Measurements from ENCODE around the gene HAUS5. TPM values are rescaled to one million over a fixed set of nuclear protein-coding genes. Genes with fewer than 3 reads are reported as not detected.

HAUS5 gene
- total RNA-seq, 2 experiments from 2014 or later, result 40.4 to 42.5 TPM

DNA sequence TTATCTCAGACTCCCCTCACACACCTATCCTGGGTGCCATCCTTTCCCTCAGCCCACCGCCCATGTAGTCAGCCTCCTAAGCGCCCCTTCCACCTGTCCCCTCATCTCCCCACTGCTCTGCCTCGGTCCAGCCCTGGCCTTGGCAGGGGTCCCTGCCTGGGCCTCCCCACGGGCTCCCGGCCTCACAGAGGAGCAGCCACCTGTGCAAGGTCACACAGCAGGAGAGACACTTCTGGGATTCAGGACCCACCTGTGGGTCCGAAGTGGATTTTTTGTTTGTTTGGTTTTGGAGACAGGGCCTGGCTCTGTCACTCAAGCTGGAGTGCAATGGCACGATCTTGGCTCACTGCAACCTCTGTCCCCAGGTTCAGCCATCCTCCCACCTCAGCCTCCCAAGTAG, 53.1 kb downstream of the HAUS5 start:
- H3K9me3 Mint-ChIP-seq, result no peaks in the 10 kb centered on the region
- no peak overlapping the region for H3K27ac Mint-ChIP-seq
- H3K36me3 Mint-ChIP-seq (ENCODE audit: low read depth), result peaks cover 12% of the 10 kb centered on the region
- no peak overlapping the region for H3K4me3 Mint-ChIP-seq
- H3K27me3 Mint-ChIP-seq (ENCODE audit: low read depth), result peaks cover 6% of the 10 kb centered on the region
- intact Hi-C loops (cut with micrococcal nuclease), result no loop called here
- DNase-seq, result no peak
- CTCF ChIA-PET, result interaction anchor here (1.0 kb wide), 1 partner anchor 197 kb away, joined by 3 read pairs; no protein-coding TSS in a partner anchor
- H3K4me1 Mint-ChIP-seq (ENCODE audit: low read depth), result no peaks in the 10 kb centered on the region

DNA sequence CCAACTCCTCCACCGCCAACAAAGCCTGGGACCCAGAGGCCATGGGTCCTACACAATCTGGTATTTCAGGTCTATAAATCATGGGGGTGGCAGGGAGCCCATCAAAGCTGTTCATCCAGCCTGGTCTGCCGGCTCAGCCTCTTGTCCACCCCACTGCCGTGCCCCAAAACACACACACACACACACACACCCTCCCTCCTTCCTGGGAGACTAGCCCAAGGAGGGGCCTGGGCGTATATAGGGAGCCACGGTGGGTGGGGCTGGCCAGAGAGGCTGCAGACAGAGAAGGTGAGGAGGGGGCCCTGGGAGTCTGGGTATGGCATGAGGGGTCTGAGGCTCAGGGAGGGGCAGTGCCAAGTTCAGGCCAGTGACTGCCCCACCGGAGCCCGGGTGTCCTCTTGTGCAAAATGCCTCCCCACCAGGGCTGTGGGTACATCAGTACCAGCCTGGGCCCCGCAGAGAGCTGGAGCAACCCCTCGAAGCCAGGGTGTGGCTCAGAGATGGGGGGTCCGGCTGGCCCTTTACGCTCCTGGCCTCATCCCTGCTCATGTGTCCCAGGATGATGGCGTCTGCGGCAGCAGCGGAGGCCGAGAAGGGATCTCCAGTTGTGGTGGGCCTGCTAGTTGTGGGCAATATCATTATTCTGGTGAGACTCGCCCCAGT, 53.8 kb downstream of the HAUS5 start, which contains the start of gene UPK1A:
Gene UPK1A (plus strand): TSS at position 267 of the 663 bp plus-strand sequence. CDS start 296 bp downstream, at position 563.
- no peak for DNase-seq
- Mint-ChIP-seq H3K4me1 (ENCODE audit: low read depth) (no peaks in the 10 kb centered on the region), H3K27me3 (ENCODE audit: low read depth) (peaks cover 6% of the 10 kb centered on the region), H3K36me3 (ENCODE audit: low read depth) (peaks cover 9% of the 10 kb centered on the region), H3K27ac (no peak within 1 kb of the TSS), H3K9me3 (no peaks in the 10 kb centered on the region), H3K4me3 (no peak within 1 kb of the TSS)
- intact Hi-C loops (cut with micrococcal nuclease), result no loop called here
- CTCF ChIA-PET, result interaction anchor here (0.6 to 1.0 kb wide), 2 partner anchors 198 to 359 kb away, joined by 3 read pairs; no protein-coding TSS in a partner anchor

DNA sequence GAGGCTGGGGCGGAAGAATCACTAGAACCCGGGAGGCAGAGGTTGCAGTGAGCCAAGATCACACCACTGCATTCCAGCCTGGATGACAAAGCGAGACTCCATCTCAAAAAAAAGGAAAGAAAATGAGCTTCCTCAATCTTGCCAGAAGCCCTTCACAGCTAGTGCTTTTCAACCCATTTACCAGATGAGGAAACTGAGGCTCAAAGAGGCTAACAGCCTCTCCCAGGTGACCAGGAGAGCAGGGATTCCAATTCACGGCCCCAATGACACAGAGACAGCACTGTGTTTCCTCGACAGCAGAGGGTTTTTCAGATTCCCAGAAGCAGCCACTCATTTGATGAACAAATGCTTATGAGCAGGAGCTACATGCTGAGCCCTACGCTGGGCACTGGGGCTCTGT, 57.0 kb downstream of the HAUS5 start:
- H3K9me3 Mint-ChIP-seq, result no peaks in the 10 kb centered on the region
- no peak for DNase-seq
- no peak overlapping the region for H3K27ac Mint-ChIP-seq
- H3K4me3 Mint-ChIP-seq, result no peak overlapping the region
- H3K36me3 Mint-ChIP-seq (ENCODE audit: low read depth), result peaks cover 1% of the 10 kb centered on the region
- peaks cover 5% of the 10 kb centered on the region for H3K4me1 Mint-ChIP-seq (ENCODE audit: low read depth)
- CTCF ChIA-PET, result no interaction called here
- intact Hi-C loops (cut with micrococcal nuclease), result no loop called here
- peaks cover 19% of the 10 kb centered on the region for H3K27me3 Mint-ChIP-seq (ENCODE audit: low read depth)

DNA sequence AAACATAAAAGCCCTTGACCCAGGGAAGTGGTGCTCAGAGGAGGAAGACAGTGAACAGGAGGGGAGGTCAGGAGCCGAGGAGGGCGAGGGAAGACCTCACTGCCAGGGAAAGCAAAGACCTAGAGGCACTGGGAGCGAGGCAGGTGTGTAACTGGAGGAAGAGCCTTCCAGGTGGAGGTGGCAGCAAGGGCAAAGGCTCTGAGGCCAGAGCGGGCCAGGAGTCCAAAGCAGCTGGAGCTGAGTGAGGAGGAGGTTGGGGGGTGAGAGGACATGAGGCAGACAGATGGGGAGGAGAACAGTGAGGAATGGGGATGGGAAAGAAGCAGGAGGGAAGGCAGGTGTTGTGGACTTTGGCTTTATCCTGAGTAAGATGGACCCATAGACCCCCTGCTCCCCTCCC, 57.4 kb downstream of the HAUS5 start:
- CTCF ChIA-PET, result no interaction called here
- Mint-ChIP-seq H3K27me3 (ENCODE audit: low read depth) (peaks cover 20% of the 10 kb centered on the region), H3K4me1 (ENCODE audit: low read depth) (peaks cover 5% of the 10 kb centered on the region), H3K36me3 (ENCODE audit: low read depth) (peaks cover 1% of the 10 kb centered on the region), H3K4me3 (no peak overlapping the region), H3K27ac (no peak overlapping the region), H3K9me3 (no peaks in the 10 kb centered on the region)
- no peak for DNase-seq
- intact Hi-C loops (cut with micrococcal nuclease), result loop anchor here (5.0 kb wide), 1 partner anchor 123 kb away; the partner anchor contains the start of gene TMEM147

DNA sequence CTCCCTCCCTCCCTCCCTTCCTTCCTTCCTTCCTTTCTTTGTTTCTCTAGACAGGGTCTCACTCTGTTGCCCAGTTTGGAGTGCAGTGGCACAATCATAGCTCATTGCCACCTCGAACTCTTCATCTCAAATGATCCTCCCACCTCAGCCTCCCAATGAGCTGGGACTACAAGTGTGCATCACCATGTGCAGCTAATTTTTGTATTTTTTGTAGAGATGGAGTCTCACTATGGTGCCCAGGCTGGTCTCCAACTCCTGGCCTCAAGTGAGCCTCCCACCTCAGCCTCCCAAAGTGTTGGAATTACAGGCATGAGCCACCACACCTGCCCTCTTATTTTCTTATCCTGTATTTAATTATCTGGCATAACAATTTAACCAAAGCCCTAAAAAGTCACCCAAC, 58.2 kb downstream of the HAUS5 start:
- no peak overlapping the region for H3K27ac Mint-ChIP-seq
- no peak overlapping the region for H3K4me3 Mint-ChIP-seq
- peaks cover 5% of the 10 kb centered on the region for H3K4me1 Mint-ChIP-seq (ENCODE audit: low read depth)

DNA sequence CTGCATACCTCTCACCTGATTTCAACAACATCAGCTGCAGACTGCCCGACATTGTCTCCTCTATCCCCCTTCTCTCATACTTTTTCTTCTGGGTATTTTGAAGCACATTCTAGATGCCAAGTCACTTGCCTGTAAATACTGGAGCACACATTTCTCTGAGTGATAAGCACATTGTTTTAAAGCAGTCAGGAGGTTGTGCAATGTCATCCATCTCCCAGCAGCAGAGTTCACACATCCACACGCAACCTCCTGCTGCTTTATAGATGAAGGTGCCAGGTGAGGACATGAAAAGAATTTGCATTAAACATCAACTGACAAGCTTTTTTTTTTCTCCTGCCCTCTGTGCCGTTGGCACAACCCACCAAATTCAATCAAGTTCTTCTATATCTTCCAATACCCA, 59.3 kb downstream of the HAUS5 start:
- no peak overlapping the region for H3K4me3 Mint-ChIP-seq

More for the DNA sequence above, 58.2 kb downstream of the HAUS5 start:
- DNase-seq, result no peak
- H3K9me3 Mint-ChIP-seq, result no peaks in the 10 kb centered on the region
- peaks cover 21% of the 10 kb centered on the region for H3K27me3 Mint-ChIP-seq (ENCODE audit: low read depth)
- CTCF ChIA-PET, result no interaction called here
- intact Hi-C loops (cut with micrococcal nuclease), result loop anchor here (5.0 kb wide), 1 partner anchor 123 kb away; the partner anchor contains the start of gene TMEM147
- no peaks in the 10 kb centered on the region for H3K36me3 Mint-ChIP-seq (ENCODE audit: low read depth)

DNA sequence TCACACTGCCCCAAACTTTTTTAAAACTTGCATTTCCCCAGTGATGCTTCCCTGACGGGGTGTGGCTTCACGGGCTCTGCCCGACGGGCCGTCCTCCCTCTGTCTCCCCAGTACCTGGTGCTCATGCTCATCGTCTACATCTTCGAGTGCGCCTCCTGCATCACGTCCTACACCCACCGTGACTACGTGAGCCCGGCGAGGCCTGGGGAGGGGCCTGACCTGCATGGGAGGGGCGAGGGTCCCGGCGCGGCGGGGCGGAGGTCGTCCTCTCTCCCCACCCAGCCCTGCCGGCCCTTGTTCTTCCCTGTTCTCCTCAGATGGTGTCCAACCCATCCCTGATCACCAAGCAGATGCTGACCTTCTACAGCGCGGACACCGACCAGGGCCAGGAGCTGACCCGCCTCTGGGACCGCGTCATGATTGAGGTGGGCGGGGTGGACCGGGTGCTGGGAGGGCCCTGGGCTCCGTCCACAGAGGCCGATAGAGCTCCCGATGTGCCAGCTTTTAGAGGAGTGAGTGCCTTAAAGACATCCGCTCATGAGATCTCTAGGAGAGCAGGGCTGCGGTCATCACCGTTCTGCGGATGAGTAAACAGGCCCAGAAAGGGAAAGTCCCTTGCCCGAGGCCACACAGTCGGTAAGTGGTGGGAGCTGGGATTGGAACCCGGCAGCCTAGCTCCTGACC, 60.7 kb downstream of the HAUS5 start:
- intact Hi-C loops (cut with micrococcal nuclease), result loop anchor here (2.0 to 5.0 kb wide), 2 partner anchors 40 to 126 kb away; partner anchors contain the start of gene TMEM147
- Mint-ChIP-seq H3K4me1 (ENCODE audit: low read depth) (peaks cover 5% of the 10 kb centered on the region), H3K27me3 (ENCODE audit: low read depth) (peaks cover 25% of the 10 kb centered on the region), H3K9me3 (no peaks in the 10 kb centered on the region), H3K36me3 (ENCODE audit: low read depth) (no peaks in the 10 kb centered on the region), H3K4me3 (peak overlapping the region; percentile 47), H3K27ac (no peak overlapping the region)
- peak; percentile 80 for DNase-seq
- CTCF ChIA-PET, result interaction anchor here (0.6 to 1.4 kb wide), 4 partner anchors 20 to 147 kb away, joined by 3 to 6 read pairs (median 4); partner anchors contain the start of gene COX6B1

More for the DNA sequence above, 59.3 kb downstream of the HAUS5 start:
- no peaks in the 10 kb centered on the region for H3K9me3 Mint-ChIP-seq
- intact Hi-C loops (cut with micrococcal nuclease), result loop anchor here (2.0 to 5.0 kb wide), 2 partner anchors 41 to 125 kb away; partner anchors contain the start of gene TMEM147
- CTCF ChIA-PET, result no interaction called here
- peaks cover 25% of the 10 kb centered on the region for H3K27me3 Mint-ChIP-seq (ENCODE audit: low read depth)
- peaks cover 5% of the 10 kb centered on the region for H3K4me1 Mint-ChIP-seq (ENCODE audit: low read depth)
- no peak for DNase-seq
- H3K36me3 Mint-ChIP-seq (ENCODE audit: low read depth), result no peaks in the 10 kb centered on the region
- no peak overlapping the region for H3K27ac Mint-ChIP-seq

Other genes starting within 250 kb of the HAUS5 start
- under 1 TPM; 0.17 to 0.30 TPM for gene GPR42, start 241.7 kb upstream of the HAUS5 start, total RNA-seq
- gene FFAR2, start 164.5 kb upstream of the HAUS5 start, total RNA-seq, result not detected
- not detected for gene KRTDAP, start 122.3 kb upstream of the HAUS5 start, total RNA-seq
- gene DMKN, start 99.1 kb upstream of the HAUS5 start, total RNA-seq, result 1 to 10 TPM in 1 of 2 experiments, under 1 TPM in 1; 0.86 to 1.7 TPM
- not detected for gene SBSN, start 84.4 kb upstream of the HAUS5 start, total RNA-seq
- not detected for gene GAPDHS, start 79.3 kb upstream of the HAUS5 start, total RNA-seq
- gene TMEM147, start 67.1 kb upstream of the HAUS5 start, total RNA-seq, result 10 to 100 TPM; 63.1 to 63.4 TPM
- gene ATP4A, start 49.1 kb upstream of the HAUS5 start, total RNA-seq, result not detected
- gene PMIS2, start 26.6 kb upstream of the HAUS5 start, total RNA-seq, result not detected
- gene RBM42, start 16.3 kb downstream of the HAUS5 start, total RNA-seq, result 10 to 100 TPM; 64.2 to 66.2 TPM
- gene ETV2, start 29.0 kb downstream of the HAUS5 start, total RNA-seq, result under 1 TPM; 0.52 to 0.84 TPM
- 100 to 1,000 TPM; 499 to 512 TPM for gene COX6B1, start 35.6 kb downstream of the HAUS5 start, total RNA-seq
- gene UPK1A, start 53.8 kb downstream of the HAUS5 start, total RNA-seq, result under 1 TPM in 1 of 2 experiments, not detected in 1; 0.21 TPM
- gene ZBTB32, start 91.8 kb downstream of the HAUS5 start, total RNA-seq, result 100 to 1,000 TPM; 174 to 181 TPM
- gene KMT2B, start 105.3 kb downstream of the HAUS5 start, total RNA-seq, result 10 to 100 TPM; 62.0 to 65.8 TPM
- 10 to 100 TPM; 51.0 to 52.8 TPM for gene IGFLR1, start 129.7 kb downstream of the HAUS5 start, total RNA-seq
- gene U2AF1L4, start 132.7 kb downstream of the HAUS5 start, total RNA-seq, result 10 to 100 TPM; 41.8 to 44.2 TPM
- 10 to 100 TPM; 32.4 to 37.7 TPM for gene PSENEN, start 132.9 kb downstream of the HAUS5 start, total RNA-seq
- 1 to 10 TPM; 5.7 to 9.7 TPM for gene LIN37, start 135.8 kb downstream of the HAUS5 start, total RNA-seq
- gene HSPB6, start 144.3 kb downstream of the HAUS5 start, total RNA-seq, result under 1 TPM; 0.40 to 0.55 TPM
- gene PROSER3, start 145.4 kb downstream of the HAUS5 start, total RNA-seq, result 10 to 100 TPM; 45.3 to 47.4 TPM
- 10 to 100 TPM; 49.5 to 61.6 TPM for gene ARHGAP33, start 162.8 kb downstream of the HAUS5 start, total RNA-seq
- gene PRODH2, start 200.1 kb downstream of the HAUS5 start, total RNA-seq, result not detected
- gene NPHS1, start 239.8 kb downstream of the HAUS5 start, total RNA-seq, result under 1 TPM in 1 of 2 experiments, not detected in 1; 0.05 TPM
- gene KIRREL2, start 244.2 kb downstream of the HAUS5 start, total RNA-seq, result 1 to 10 TPM; 1.0 to 1.1 TPM

Data from activated naive CD4-positive, alpha-beta T cell treated with anti-CD3 and anti-CD28 coated beads for 36 hours (primary cell).